ENCODE data around the gene MAP7D1.

The MAP7D1 gene

GRCh38 chr1:36139521-36139920, 16.4 kb upstream of the MAP7D1 start:
- no peaks in the 10 kb centered on the region for H3K9me3 ChIP-seq (ENCODE audit: control extremely low read depth in 1 of 5, control insufficient read depth in 4 of 5, insufficient read depth in 2 of 5, low read depth in 1 of 5, low read length in 4 of 5)
- no peak for DNase-seq
- peaks cover 2 to 11% (median 6%) of the 10 kb centered on the region in 4 experiments for H3K4me1 ChIP-seq (ENCODE audit: control extremely low read depth in 1 of 4, control insufficient read depth in 4 of 4, insufficient read depth in 4 of 4, low read length in 3 of 4)
- H3K27me3 ChIP-seq (replicated peaks in 2 of 5; ENCODE audit: control insufficient read depth in 4 of 5, insufficient read depth in 5 of 5, low read length in 4 of 5): no peaks in the 10 kb centered on the region
- H3K36me3 ChIP-seq (ENCODE audit: control insufficient read depth in 4 of 4, insufficient read depth in 4 of 4, low read length in 3 of 4): peaks cover 2 to 39% (median 30%) of the 10 kb centered on the region in 4 experiments
- H3K27ac ChIP-seq (ENCODE audit: insufficient read depth in 1 of 2, low read depth in 1 of 2, low read length in 2 of 2, poor library complexity in 1 of 2, severe bottlenecking in 2 of 2): no peak overlapping the region
- ChIA-PET POLR2A (no interaction called here), CTCF (interaction anchor here (1.0 to 2.4 kb wide), 3 partner anchors 9 to 40 kb away, joined by 6 to 8 read pairs (median 6); no protein-coding TSS in a partner anchor)
- WGBS (ENCODE audit: insufficient coverage): 100% methylated on average over 2 of the region's 5 CpGs
- H3K4me3 ChIP-seq (ENCODE audit: control insufficient read depth in 1 of 7, extremely low read depth in 1 of 7, insufficient read depth in 4 of 7, low read depth in 2 of 7, low read length in 6 of 7): no peak overlapping the region

DNA sequence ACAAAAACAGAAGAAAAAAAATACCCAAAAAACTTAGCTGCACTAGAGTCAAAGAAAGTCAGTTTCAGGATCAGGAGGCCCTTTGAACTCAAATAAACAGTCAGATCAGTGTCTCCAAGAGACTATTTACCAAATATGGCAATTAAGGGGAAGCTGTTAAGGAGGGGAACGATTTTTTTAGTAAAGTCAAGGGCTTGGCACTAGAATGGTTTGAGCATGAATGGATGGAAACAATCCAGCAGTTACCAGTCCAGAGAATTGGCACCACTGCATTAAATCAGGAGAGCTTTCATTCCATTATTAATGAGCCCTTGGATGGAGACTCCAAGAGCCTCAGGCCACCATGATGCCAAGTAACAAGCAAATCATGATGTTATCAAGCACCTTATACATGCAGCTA, 13.8 kb upstream of the MAP7D1 start:
- Histone ChIP-seq H3K36me3 (ENCODE audit: control insufficient read depth in 4 of 4, insufficient read depth in 4 of 4, low read length in 3 of 4) (peaks cover 5 to 30% (median 22%) of the 10 kb centered on the region in 4 experiments), H3K4me3 (ENCODE audit: control insufficient read depth in 1 of 7, extremely low read depth in 1 of 7, insufficient read depth in 4 of 7, low read depth in 2 of 7, low read length in 6 of 7) (peak overlapping the region in 1 of 7 experiments; percentile 11), H3K27me3 (replicated peaks in 2 of 5; ENCODE audit: control insufficient read depth in 4 of 5, insufficient read depth in 5 of 5, low read length in 4 of 5) (no peaks in the 10 kb centered on the region), H3K9me3 (ENCODE audit: control extremely low read depth in 1 of 5, control insufficient read depth in 4 of 5, insufficient read depth in 2 of 5, low read depth in 1 of 5, low read length in 4 of 5) (no peaks in the 10 kb centered on the region), H3K4me1 (ENCODE audit: control extremely low read depth in 1 of 4, control insufficient read depth in 4 of 4, insufficient read depth in 4 of 4, low read length in 3 of 4) (peaks cover 2 to 9% (median 6%) of the 10 kb centered on the region in 4 experiments), H3K27ac (ENCODE audit: insufficient read depth in 1 of 2, low read depth in 1 of 2, low read length in 2 of 2, poor library complexity in 1 of 2, severe bottlenecking in 2 of 2) (no peak overlapping the region)
- ChIA-PET CTCF (interaction anchor here (1.0 to 1.3 kb wide), 4 partner anchors 14 to 158 kb away, joined by 3 to 5 read pairs (median 4); no protein-coding TSS in a partner anchor), POLR2A (no interaction called here)
- no CpG with 5 or more reads among the region's 1 CpG for WGBS (ENCODE audit: insufficient coverage)
- peak in 2 of 3 donors; percentile 44 to 53 for DNase-seq

DNA sequence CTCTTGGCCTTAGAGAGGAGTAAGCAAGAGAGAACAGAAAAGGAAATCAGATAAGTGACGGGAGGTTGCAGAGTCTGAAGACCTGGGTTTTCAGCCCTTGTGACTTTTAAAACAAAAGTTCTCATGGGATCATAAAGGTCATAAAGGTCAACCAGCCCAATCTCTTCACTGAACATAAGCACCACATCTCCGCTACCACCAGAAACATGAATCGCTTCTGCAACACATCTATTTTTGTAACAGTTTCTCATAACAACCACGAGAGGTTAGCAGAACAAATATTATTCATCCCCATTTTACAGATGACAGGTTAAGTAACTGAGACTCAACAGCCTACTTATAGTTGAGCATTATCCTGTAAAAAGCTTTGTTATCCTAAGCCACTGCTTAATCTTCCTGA, 12.5 kb upstream of the MAP7D1 start:
- no peak overlapping the region for H3K4me3 ChIP-seq (ENCODE audit: control insufficient read depth in 1 of 7, extremely low read depth in 1 of 7, insufficient read depth in 4 of 7, low read depth in 2 of 7, low read length in 6 of 7)
- no peaks in the 10 kb centered on the region for H3K27me3 ChIP-seq (replicated peaks in 2 of 5; ENCODE audit: control insufficient read depth in 4 of 5, insufficient read depth in 5 of 5, low read length in 4 of 5)
- no peak for DNase-seq
- CTCF ChIA-PET: interaction anchor here (4.7 kb wide), 1 partner anchor 8 kb away, joined by 44 read pairs; no protein-coding TSS in a partner anchor
- H3K27ac ChIP-seq (ENCODE audit: insufficient read depth in 1 of 2, low read depth in 1 of 2, low read length in 2 of 2, poor library complexity in 1 of 2, severe bottlenecking in 2 of 2): no peak overlapping the region
- H3K4me1 ChIP-seq (ENCODE audit: control extremely low read depth in 1 of 4, control insufficient read depth in 4 of 4, insufficient read depth in 4 of 4, low read length in 3 of 4): peaks cover 3 to 17% (median 8%) of the 10 kb centered on the region in 4 experiments
- no peaks in the 10 kb centered on the region for H3K9me3 ChIP-seq (ENCODE audit: control extremely low read depth in 1 of 5, control insufficient read depth in 4 of 5, insufficient read depth in 2 of 5, low read depth in 1 of 5, low read length in 4 of 5)
- POLR2A ChIA-PET: no interaction called here
- H3K36me3 ChIP-seq (ENCODE audit: control insufficient read depth in 4 of 4, insufficient read depth in 4 of 4, low read length in 3 of 4): peaks cover 3 to 22% (median 11%) of the 10 kb centered on the region in 4 experiments
- WGBS (ENCODE audit: insufficient coverage): 95% methylated on average over 4 of the region's 4 CpGs

DNA sequence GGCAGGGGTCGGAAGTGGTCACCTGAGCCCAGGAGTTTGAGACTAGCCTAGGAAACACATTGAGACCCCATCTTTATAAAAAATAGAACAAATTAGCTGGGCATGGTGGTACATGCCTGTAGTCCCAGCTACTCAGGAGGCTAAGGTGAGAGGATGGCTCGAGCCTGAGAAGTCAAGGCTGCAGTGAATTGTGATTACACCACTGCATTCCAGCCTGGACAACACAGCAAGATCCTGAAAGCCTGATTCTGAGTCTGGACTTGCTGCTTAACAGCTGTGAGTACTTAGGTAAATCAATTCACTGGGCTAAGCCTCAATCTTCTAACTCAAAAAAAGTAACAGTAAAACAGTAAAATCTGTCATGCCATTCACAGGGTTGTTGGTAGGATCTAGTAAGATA, 11.5 kb upstream of the MAP7D1 start:
- Histone ChIP-seq H3K27me3 (replicated peaks in 2 of 5; ENCODE audit: control insufficient read depth in 4 of 5, insufficient read depth in 5 of 5, low read length in 4 of 5) (no peaks in the 10 kb centered on the region), H3K4me3 (ENCODE audit: control insufficient read depth in 1 of 7, extremely low read depth in 1 of 7, insufficient read depth in 4 of 7, low read depth in 2 of 7, low read length in 6 of 7) (no peak overlapping the region), H3K27ac (ENCODE audit: insufficient read depth in 1 of 2, low read depth in 1 of 2, low read length in 2 of 2, poor library complexity in 1 of 2, severe bottlenecking in 2 of 2) (no peak overlapping the region), H3K36me3 (ENCODE audit: control insufficient read depth in 4 of 4, insufficient read depth in 4 of 4, low read length in 3 of 4) (peaks cover 3 to 18% (median 8%) of the 10 kb centered on the region in 4 experiments), H3K9me3 (ENCODE audit: control extremely low read depth in 1 of 5, control insufficient read depth in 4 of 5, insufficient read depth in 2 of 5, low read depth in 1 of 5, low read length in 4 of 5) (no peaks in the 10 kb centered on the region), H3K4me1 (ENCODE audit: control extremely low read depth in 1 of 4, control insufficient read depth in 4 of 4, insufficient read depth in 4 of 4, low read length in 3 of 4) (peaks cover 6 to 20% (median 13%) of the 10 kb centered on the region in 4 experiments)
- DNase-seq: no peak
- ChIA-PET CTCF (interaction anchor here (0.7 to 4.7 kb wide), 5 partner anchors 9 to 476 kb away, joined by 3 to 44 read pairs (median 5); no protein-coding TSS in a partner anchor), POLR2A (interaction anchor here (0.6 kb wide), 1 partner anchor 265 kb away, joined by 8 read pairs; no protein-coding TSS in a partner anchor)
- 100% methylated on average over 2 of the region's 2 CpGs for WGBS (ENCODE audit: insufficient coverage)

DNA sequence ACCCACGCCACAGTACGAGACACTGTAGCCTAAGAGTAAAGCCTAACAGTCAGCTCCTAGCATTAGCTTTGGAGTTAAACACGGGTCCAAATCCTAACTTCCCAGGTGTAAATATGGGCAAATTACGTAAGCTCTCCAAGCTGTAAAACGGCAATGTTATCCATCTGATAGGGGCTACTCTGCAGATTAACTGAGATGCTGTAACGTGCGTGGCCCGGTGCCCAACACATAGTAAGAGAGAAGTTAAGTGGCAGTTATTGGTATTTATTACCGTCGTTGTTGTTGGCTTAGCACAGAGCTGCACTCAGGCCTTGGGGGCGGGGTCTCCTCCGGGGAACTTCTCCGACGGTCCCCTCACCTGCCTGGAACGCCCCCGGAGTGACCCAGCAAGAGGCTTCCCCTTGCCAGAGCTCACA, 7.1 kb upstream of the MAP7D1 start:
- peaks cover 16 to 52% (median 49%) of the 10 kb centered on the region in 4 experiments for H3K4me1 ChIP-seq (ENCODE audit: control extremely low read depth in 1 of 4, control insufficient read depth in 4 of 4, insufficient read depth in 4 of 4, low read length in 3 of 4)
- WGBS (ENCODE audit: insufficient coverage): 2% methylated on average over 16 of the region's 16 CpGs
- CTCF ChIA-PET: interaction anchor here (0.7 to 9.5 kb wide), 24 partner anchors 9 to 1841 kb away, joined by 3 to 134 read pairs (median 6); partner anchors contain the start of gene THRAP3

GRCh38 chr1:36149237-36149972, 6.6 kb upstream of the MAP7D1 start, which contains the start of gene TRAPPC3:
TSS of gene TRAPPC3 (minus strand) at chr1:36149486. CDS start at chr1:36149378, 108 bp downstream.
- peak; percentile 99 to 100 (median 100) for DNase-seq
- peak within 1 kb of the TSS; percentile 44 to 92 (median 75) for H3K4me3 ChIP-seq (ENCODE audit: control insufficient read depth in 1 of 7, extremely low read depth in 1 of 7, insufficient read depth in 4 of 7, low read depth in 2 of 7, low read length in 6 of 7)
- H3K9me3 ChIP-seq (ENCODE audit: control extremely low read depth in 1 of 5, control insufficient read depth in 4 of 5, insufficient read depth in 2 of 5, low read depth in 1 of 5, low read length in 4 of 5): no peaks in the 10 kb centered on the region
- 3% methylated on average over 46 of the region's 62 CpGs for WGBS (ENCODE audit: insufficient coverage)
- peaks cover 16 to 53% (median 49%) of the 10 kb centered on the region in 4 experiments for H3K4me1 ChIP-seq (ENCODE audit: control extremely low read depth in 1 of 4, control insufficient read depth in 4 of 4, insufficient read depth in 4 of 4, low read length in 3 of 4)
- H3K36me3 ChIP-seq (ENCODE audit: control insufficient read depth in 4 of 4, insufficient read depth in 4 of 4, low read length in 3 of 4): peaks cover 0 to 8% (median 3%) of the 10 kb centered on the region in 4 experiments
- H3K27ac ChIP-seq (ENCODE audit: insufficient read depth in 1 of 2, low read depth in 1 of 2, low read length in 2 of 2, poor library complexity in 1 of 2, severe bottlenecking in 2 of 2): peak within 1 kb of the TSS; percentile 81 to 95
- POLR2A ChIA-PET: interaction anchor here (0.7 to 3.2 kb wide), 10 partner anchors 11 to 237 kb away, joined by 3 to 36 read pairs (median 5); partner anchors contain the start of genes SH3D21 and THRAP3
- no peaks in the 10 kb centered on the region for H3K27me3 ChIP-seq (replicated peaks in 2 of 5; ENCODE audit: control insufficient read depth in 4 of 5, insufficient read depth in 5 of 5, low read length in 4 of 5)
- CTCF ChIA-PET: interaction anchor here (0.7 to 9.5 kb wide), 32 partner anchors 10 to 1841 kb away, joined by 3 to 134 read pairs (median 5); partner anchors contain the start of gene THRAP3

More for the DNA sequence above, 7.1 kb upstream of the MAP7D1 start:
- no peaks in the 10 kb centered on the region for H3K9me3 ChIP-seq (ENCODE audit: control extremely low read depth in 1 of 5, control insufficient read depth in 4 of 5, insufficient read depth in 2 of 5, low read depth in 1 of 5, low read length in 4 of 5)
- POLR2A ChIA-PET: interaction anchor here (1.2 to 3.2 kb wide), 7 partner anchors 12 to 158 kb away, joined by 3 to 36 read pairs (median 7); partner anchors contain the start of genes SH3D21 and THRAP3
- peak overlapping the region; percentile 81 to 95 for H3K27ac ChIP-seq (ENCODE audit: insufficient read depth in 1 of 2, low read depth in 1 of 2, low read length in 2 of 2, poor library complexity in 1 of 2, severe bottlenecking in 2 of 2)
- peak overlapping the region; percentile 44 to 92 (median 75) for H3K4me3 ChIP-seq (ENCODE audit: control insufficient read depth in 1 of 7, extremely low read depth in 1 of 7, insufficient read depth in 4 of 7, low read depth in 2 of 7, low read length in 6 of 7)
- H3K27me3 ChIP-seq (replicated peaks in 2 of 5; ENCODE audit: control insufficient read depth in 4 of 5, insufficient read depth in 5 of 5, low read length in 4 of 5): no peaks in the 10 kb centered on the region
- peaks cover 0 to 8% (median 3%) of the 10 kb centered on the region in 4 experiments for H3K36me3 ChIP-seq (ENCODE audit: control insufficient read depth in 4 of 4, insufficient read depth in 4 of 4, low read length in 3 of 4)
- DNase-seq: no peak
